ENCODE measurements around the gene CCL22.

Gene CCL22

GRCh38 chr16:57345666-57346204 is 12.8 kb upstream of the CCL22 start:
- in situ Hi-C loops (cut with MboI; ENCODE audit: low sequenced_read_pairs, unreplicated experiment) = no loop called here
- no peak for TF ChIP-seq CTCF (IDR thresholded peaks at IDR 0.05; ENCODE audit: borderline replicate concordance, control extremely low read depth, extremely low read depth, insufficient read depth, missing control alignments)
- no peak for DNase-seq (ENCODE audit: low spot score)

- in situ Hi-C loops (cut with MboI; ENCODE audit: low sequenced_read_pairs, unreplicated experiment) = no loop called here
- DNase-seq (ENCODE audit: low spot score) = no peak
- no peak for TF ChIP-seq CTCF (IDR thresholded peaks at IDR 0.05; ENCODE audit: borderline replicate concordance, control extremely low read depth, extremely low read depth, insufficient read depth, missing control alignments)
Measured at GRCh38 chr16:57347858-57348257, 10.7 kb upstream of the CCL22 start.

- in situ Hi-C loops (cut with MboI; ENCODE audit: low sequenced_read_pairs, unreplicated experiment) = no loop called here
- no peak for DNase-seq (ENCODE audit: low spot score)
- TF ChIP-seq CTCF (IDR thresholded peaks at IDR 0.05; ENCODE audit: borderline replicate concordance, control extremely low read depth, extremely low read depth, insufficient read depth, missing control alignments) = no peak
Measured at GRCh38 chr16:57348327-57348726, 10.3 kb upstream of the CCL22 start.

- in situ Hi-C loops (cut with MboI; ENCODE audit: low sequenced_read_pairs, unreplicated experiment) = no loop called here
- peak; percentile 81 for DNase-seq (ENCODE audit: low spot score)
- no peak for TF ChIP-seq CTCF (IDR thresholded peaks at IDR 0.05; ENCODE audit: borderline replicate concordance, control extremely low read depth, extremely low read depth, insufficient read depth, missing control alignments)
Measured at GRCh38 chr16:57349212-57350031, 9.2 kb upstream of the CCL22 start.

- peak; percentile 36 for DNase-seq (ENCODE audit: low spot score)
- in situ Hi-C loops (cut with MboI; ENCODE audit: low sequenced_read_pairs, unreplicated experiment) = no loop called here
- TF ChIP-seq CTCF (IDR thresholded peaks at IDR 0.05; ENCODE audit: borderline replicate concordance, control extremely low read depth, extremely low read depth, insufficient read depth, missing control alignments) = no peak
Measured at GRCh38 chr16:57352636-57353047, 5.9 kb upstream of the CCL22 start.

DNA sequence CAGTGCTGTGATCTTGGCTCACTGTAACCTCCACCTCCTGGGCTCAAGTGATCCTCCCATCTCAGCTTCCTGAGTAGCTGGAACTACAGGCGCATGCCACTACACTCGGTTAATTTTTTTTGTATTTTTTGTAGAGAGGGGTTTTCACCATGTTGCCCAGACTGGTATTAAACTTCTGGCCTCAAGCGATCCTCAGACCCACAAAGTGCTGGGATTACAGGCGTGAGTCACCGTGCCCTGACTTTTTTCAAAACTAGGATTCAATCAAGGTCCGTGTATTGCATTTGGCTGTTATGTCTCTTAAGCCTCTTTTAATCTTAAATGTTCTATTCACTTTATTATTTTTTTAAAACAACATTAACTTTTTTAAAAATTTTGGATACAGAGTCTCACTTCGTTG is 4.3 kb upstream of the CCL22 start:
- no peak for DNase-seq (ENCODE audit: low spot score)
- no peak for TF ChIP-seq CTCF (IDR thresholded peaks at IDR 0.05; ENCODE audit: borderline replicate concordance, control extremely low read depth, extremely low read depth, insufficient read depth, missing control alignments)
- in situ Hi-C loops (cut with MboI; ENCODE audit: low sequenced_read_pairs, unreplicated experiment) = no loop called here

Data from GM13976 (cell line).